HG02840 (cell line): ENCODE results near the gene MDN1.
"Not testable (repeated sequence)": the region's sequence is repeated elsewhere in the genome, so short reads cannot be mapped to it uniquely, and the experiment has no call there.

Experiments
- ATAC-seq: cut with Tn5 transposase; IDR thresholded peaks from one replicate; pipeline ENCODE4 v1.9.1; 2021; ENCODE audit warnings: mild to moderate bottlenecking, moderate library complexity, moderate number of reproducible peaks; ENCODE audit not compliant: unreplicated experiment, low FRiP score

The MDN1 gene

DNA sequence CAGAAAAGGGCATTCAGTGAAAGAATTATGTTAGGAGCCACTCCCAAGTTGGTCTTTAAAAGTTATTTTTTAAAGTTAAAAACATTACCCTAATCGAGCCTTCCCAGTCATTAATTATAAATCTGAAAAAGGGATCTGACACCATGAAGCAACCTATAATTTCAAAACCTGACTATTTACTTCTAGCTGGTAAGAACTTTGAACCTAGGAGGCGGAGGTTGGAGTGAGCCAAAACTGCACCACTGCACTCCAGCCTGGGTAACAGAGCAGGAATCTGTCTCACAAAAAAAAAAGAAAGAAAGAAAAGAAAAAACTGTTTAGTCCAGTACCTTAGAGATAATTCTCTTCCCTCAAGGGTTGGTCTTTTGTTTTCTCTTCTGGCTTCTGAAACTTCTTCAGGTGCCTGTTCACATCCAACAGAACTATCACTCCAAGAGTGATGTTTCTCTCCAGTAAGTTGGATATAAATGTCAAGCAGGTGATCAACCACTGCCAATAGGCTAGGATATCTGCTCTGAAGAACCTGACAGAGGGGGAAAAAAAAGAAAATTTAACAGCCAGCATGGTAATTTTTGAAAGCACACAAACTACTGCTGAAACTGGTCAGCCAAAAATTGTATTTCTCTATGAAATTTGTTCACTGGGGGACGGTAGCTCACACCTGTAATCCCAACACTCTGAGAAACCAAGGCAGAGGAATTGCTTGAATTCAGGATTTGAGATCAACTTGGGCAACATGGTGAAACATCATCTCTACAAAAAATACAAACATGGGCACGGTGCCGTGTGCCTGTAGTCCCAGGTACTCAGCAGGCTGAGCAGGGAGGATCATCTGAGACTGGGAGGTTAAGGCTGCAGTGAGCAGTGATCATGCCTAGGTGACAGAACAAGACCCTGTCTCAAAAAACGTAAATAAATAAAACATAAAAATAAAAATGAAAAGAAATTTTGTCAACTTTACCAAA lies 38.2 kb downstream of the MDN1 start:
- ATAC-seq, result no peak

DNA sequence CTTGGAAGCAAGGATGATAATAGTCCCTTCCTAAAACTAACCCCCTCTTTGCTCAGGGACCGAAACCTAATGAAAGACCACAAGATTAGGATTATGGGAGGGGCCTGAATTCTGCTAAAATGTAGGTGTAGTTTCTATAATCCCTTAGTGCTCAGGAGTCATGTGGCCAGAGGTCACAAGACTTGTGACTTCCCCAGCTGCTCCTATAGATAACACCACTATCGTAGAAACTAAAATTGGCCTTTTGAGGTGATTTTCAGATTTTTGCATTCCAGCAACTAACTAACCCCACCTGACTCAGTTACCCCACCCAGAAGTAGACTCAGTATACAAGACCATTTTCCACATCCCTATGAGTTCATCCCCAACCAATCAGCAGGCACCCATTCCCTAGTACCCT lies 42.1 kb downstream of the MDN1 start:
- no peak for ATAC-seq

DNA sequence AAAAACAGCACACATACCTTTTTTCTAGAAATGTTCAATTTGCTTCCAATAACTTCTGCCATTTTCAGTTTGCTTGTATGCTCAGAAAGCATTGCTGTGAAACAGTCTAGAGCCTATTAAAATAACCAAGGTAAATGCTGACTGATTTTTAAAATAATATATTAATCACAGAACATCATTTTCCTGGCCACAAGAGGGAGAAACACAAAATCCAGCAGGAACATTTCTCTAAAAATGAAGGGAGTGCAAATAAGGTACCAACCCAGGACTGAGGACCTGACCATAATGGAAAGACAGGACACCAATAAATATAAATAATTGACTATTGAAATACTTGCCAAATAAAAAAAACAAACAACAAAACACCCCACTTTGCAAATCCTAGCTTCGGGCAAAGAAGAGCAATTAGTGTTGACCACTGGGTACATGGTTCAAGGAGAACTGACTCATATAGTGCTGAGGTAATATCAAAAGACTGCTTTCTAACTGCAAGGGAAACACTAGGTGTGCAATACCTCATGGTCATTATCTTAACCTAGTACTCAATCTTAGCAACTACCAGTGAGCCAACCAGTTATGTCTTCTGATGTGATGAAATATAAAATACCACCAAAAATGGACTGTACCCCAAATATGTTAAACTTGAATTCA lies 42.9 kb downstream of the MDN1 start:
- ATAC-seq, result no peak

DNA sequence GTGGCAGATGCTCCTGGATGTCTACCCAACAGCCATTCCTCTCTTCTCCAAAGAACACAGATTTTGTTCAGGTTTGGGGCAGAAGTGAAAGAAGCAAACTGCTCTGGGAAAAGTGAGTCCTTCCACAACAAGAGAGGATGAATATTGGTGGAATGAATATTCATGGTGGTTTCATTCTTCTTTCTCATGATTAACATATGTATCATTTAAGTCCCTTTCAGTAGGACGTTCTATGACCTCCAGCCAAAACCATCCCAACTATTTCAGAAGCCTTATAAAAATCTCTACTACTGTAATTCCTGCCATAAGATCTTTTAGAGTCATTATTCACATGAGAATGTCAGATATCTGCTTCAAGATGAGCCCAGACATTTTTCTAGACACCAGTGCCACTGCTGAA lies 44.4 kb downstream of the MDN1 start:
- no peak for ATAC-seq

DNA sequence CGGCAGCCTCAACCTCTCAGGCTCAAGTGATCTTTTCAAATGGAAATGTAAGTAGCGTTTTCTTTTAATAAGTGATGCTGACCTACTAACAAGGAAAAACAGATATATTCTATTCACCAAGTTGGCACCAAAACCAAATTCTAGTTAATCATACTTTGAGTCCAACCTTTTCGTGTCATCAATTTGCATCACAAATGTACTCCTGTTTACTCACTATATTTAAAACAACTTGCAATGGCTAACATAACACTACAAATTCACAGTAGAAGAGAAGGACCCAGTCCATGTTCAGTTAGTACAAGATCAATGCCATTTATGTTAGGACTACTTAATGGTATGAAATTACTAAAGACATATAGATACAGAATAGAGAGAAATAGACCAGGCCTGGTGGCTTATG lies 50.0 kb downstream of the MDN1 start:
- no peak for ATAC-seq

DNA sequence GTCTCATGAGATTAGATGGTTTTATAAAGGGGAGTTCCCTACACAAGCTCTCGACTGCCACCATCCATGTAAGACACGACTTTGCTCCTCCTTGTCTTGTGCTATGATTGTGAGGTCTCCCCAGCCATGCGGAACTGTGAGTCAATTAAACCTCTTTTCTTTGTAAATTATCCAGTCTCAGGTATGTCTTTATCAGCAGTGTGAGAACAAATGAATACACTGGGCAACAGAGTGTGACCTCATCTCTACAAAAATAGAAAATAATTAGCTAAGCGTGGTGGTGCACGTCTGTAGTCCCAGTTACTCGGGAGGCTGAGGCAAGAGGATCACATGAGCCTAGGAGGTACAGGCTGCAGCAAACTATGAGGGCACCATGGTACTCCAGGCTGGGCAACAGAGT lies 51.3 kb downstream of the MDN1 start:
- no peak for ATAC-seq

DNA sequence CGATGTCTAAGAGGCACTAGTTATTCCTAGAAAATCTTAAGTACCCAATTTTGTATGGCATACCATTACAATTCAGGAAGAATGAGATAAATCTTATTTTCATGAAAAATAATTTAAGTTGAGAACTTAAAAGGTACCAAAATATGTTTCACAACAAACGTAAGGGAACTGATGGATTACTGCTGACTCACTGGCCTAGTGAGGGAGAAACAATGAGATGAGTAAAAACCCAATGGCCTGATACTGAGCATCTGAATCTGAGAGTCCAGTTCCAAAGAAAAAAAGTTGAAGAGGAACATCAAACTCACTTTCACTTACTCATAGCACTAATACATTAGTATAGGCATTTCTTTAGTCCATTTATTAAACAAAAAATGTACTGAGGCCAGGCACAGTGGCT lies 56.0 kb downstream of the MDN1 start:
- ATAC-seq, result no peak

DNA sequence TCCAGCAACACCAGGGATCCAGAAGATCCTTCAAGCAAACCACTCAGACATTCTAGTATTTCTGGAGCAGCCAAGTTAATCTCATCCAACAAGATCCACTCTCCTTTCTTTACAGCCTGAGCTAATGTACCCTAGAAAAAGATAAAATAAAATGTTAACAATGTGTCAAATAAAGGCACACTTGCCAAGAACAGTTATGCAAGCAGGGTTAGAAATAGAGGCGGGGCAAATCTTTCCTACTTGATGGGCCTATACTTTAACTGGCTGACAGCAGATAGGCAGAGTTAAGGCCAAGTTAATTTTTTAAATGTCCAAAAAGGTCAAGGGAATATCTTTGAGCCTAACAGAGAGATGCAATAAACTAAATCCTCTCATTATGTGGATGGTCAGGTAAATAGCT lies 60.8 kb downstream of the MDN1 start:
- no peak for ATAC-seq

DNA sequence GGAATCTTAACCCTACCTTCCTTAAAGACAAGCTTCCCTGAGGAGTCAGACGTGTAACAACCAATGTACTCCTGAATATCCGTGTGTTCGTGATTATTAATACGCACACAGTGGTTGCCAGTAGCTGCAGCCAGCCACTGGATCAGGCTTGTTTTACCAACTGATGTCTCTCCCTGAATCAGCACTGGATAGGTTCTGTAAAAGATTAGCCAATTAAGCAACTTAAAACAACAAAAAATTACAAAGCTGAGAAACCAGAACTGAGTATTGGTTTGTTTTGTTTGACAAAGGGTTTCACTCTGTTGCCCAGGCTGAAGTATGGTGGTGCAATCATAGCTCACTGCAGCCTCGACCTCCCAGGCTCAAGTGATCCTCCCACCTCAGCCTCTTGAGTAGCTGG lies 69.3 kb downstream of the MDN1 start:
- no peak for ATAC-seq

DNA sequence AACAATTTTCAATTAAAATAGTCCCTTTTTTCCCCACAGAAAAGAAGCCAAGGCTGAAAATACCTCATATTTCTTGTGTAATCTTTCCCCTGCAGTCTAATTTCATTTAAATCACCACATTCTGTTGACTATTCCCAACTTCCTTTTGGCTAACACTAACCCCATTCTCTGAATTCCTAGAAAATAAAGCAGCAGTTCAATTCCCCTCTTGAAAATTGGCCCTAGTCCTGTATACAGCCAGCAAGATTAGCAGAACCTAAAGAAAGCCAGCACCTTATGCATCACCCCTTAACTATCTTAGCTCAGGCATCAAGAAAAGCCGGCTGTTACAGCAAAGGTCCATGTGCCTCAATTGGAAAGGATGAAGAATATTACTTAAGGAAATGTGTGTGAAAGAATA lies 69.7 kb downstream of the MDN1 start:
- ATAC-seq, result no peak

DNA sequence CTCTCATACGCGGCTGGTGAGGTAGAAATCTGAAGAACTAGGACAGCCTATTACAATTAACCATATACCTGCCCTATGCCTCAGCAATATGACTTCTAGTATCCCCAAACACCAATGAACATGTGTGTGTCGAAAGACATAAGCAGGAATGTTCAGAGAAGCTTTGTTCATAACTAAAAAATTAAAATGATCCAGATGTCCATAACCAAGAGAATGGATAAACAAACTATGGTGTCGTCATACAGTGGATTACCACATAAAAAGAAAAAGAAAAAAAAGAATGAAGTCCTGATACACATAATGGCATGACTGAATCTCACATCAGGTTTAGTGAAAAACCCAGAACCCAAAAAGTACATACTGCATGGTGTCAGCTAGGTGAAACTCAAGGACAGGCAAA lies 73.9 kb downstream of the MDN1 start:
- ATAC-seq, result no peak

DNA sequence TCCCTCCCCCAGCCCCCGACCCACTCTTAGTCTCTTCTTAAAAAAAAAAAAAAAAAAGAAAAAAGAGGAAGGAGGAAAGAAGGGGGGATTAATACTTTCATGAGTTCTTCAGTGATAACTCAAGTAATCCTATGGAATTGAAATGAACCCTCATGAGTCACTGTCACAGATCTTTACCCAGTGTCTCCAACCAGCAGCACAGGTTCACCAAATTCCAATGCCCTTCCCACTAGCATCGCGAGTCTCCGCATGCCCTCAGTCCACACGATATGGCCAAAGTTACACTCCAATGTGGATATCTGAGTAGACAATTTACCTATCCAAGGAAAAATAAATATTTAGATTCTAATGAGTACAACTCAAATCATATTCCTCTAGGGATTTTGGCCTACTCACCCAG lies 74.5 kb downstream of the MDN1 start:
- ATAC-seq, result no peak

DNA sequence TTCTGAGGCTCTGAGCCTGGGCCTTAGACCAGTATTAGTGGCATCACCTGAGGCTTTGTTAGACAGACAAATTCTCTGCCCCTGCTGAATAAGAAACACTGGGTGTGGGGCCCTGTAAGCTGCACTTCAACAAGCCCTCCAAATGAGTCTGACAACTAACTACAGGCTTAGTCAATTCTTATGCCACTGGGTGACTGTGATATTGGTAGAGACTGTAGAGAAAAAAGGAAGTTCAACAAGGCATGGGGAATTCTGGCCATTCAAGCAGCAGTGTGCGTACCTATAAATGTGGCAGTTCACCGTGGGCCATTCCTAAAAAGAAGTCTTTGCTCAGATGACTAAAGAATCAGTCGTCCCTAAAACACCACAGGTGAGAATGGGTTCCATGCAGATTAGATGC lies 82.7 kb downstream of the MDN1 start:
- ATAC-seq, result no peak

DNA sequence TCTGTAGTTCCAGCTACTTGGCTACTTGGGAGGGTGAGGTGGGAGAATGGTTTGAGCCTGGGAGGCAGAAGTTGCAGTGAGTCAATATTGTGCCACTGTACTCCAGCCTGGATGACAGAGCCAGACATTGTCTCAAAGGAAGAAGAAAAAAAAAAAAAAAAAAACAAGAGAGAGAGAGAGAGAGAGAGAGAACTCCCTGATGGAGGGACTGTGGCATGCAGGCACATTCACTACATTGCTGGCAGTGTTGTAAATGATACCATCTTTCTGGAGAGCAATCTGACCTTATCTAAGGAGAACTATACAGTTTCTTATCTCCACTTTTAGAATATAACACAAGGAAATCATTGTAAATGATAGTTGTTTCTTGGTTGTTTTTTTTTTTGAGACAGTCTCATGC lies 85.1 kb downstream of the MDN1 start:
- no peak for ATAC-seq

DNA sequence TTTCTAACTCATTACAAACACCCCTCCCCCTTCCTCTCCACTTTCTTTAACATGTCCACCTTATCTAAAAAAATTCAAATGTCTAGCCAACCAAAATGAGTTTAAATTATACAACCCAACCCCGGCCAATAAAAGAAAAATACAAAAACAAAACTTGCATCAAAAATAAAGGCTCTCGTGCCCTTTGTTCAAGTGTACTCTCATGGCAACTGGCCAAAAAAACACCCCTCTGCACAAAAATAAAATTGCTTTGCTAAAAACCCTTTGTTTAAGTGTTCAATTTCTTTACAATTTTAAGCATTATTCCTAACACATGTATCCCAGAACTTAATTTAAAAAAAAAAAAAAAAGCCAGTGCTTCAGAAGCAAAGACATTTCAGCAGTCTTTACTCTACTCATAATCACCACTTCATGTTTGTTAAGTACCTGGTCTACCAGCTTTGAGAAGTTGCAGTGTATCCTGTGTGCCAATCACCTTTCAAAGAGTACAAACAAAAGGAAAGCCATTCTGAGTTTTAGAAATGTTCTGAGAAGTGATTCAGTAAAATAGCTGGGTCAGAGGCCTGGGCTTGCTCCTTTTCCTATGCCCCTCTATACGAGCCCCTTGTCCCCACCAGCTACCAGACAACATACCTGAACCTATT lies 87.5 kb downstream of the MDN1 start:
- ATAC-seq, result no peak

DNA sequence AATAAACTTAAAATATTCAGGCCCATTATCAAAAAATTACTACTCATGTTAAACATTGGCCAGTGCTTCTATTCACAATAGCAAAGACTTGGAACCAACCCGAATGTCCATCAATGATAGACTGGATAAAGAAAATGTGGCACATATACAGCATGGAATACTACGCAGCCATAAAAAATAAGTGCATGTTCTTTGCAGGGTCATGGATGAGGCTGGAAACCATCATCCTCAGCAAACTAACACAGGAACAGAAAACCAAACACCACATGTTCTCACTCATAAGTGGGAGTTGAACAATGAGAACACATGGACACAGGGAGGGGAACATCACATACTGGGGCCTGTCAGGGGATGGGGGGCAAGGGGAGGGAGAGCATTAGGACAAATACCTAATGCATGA lies 88.3 kb downstream of the MDN1 start:
- ATAC-seq, result not testable (repeated sequence)

DNA sequence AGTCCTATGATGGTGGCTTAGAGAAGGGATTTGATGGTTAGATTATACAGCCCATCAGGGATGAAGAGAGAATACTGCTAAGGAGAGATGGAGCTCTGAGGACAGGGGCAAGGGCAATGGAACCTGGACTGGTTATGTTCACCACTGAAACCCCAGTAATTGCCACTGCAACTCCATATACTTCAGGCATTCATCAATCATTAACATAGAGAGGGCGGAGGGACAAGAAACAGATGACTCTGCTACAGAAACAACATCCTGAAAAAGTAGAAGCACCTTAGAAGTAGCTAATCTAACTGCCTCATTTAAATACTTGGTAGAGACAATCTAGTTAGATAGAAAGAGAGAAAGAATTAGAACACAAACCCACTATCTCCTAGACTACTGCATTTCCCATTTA lies 89.8 kb downstream of the MDN1 start:
- no peak for ATAC-seq

DNA sequence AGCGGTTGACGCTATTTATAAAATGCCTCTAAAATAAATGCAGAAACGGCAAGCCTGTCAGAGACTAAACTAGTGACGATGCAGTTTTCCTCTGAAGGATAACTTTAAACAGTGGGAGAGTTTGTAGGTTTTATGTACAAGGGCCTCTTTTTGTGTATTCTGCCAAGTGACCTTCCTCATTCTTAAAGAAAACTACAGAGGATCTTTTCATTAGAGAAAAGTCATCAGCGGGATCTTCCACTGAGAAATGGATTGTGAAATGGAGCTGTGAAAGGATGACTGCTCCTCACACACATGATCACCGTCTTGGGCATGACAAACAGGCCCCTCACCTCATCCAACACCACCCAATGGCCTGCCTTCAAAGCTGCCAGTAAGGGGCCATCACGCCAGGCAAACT lies 92.1 kb downstream of the MDN1 start:
- no peak for ATAC-seq

DNA sequence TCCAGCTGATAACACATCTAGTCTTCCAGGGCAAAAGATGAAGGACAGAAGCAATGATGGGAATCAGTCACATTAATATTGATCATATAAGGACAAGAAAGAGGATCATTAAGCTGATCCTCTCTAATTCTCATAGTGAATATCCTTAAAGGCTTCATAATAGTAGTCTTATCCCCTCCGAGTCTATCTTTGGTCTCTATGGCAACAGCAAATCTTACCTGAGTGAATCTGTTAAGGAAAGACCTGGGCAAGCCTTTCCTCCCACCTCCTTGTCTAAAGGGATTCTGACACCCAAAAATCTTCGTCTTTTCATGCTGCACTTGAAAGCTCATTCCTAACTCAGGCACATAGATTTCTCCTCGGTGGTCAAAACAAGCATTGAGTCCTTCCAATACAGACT lies 94.6 kb downstream of the MDN1 start:
- no peak for ATAC-seq

DNA sequence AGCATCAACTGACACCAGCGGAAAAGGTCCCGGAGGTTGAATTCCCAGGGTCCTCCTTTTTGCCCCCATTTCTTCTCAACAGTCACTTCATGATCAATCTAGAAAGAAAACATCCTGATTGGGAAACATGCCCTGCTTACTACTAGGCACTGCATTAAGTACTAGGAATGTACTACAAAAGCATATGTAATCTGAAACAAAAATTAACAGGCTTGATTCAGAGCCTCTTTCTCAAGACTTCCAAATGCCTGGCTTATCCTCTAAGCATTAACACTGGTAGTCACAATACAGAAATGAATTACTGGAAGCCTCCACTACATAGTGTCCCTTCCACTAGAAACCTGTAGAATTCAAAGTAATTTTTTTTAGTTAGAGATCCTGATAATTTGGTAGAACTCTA lies 96.5 kb downstream of the MDN1 start:
- ATAC-seq, result no peak

DNA sequence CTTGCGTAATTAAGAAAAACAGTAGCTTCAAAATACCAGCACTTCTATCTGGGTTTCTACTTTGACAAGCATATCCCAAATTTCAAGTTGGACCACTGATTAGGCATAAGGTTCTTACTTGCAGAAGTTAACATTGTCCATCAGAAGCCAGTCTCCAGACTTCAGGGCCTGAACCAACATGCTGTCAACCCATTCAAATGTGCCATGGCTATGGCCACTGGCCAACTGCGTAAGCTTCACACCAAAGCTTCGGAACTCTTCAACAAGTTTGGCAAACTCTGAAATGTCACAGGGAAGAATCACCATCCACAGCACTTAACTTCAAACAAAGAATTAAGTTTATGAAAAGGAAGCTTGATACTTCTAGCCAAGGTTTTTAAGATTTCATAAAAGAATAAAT lies 103.1 kb downstream of the MDN1 start:
- ATAC-seq, result no peak

DNA sequence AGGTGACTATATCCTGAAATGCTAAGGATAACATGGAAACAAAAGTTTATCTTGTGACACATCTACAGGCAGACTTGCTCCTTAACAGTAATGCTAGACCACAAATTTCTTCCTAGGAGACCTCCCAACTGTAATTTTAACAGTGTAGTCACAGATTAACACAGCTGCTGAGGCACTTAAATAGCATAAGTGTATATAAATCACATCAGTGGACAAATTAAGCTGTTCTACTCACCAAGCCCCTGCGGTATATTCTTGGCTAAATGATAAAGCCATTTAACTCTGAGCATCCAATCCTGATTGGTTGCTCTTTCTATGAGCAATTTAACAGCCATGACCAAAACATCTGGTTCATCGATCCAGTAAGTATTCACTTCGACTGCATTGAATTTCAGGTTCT lies 107.8 kb downstream of the MDN1 start:
- no peak for ATAC-seq
